Fibroblast of skin of right quadriceps (primary cell): ENCODE data around the gene LPAR1.
"Not testable (repeated sequence)": the region's sequence is repeated elsewhere in the genome, so short reads cannot be mapped to it uniquely, and the experiment has no call there.

Source experiments
- DNase-seq: peaks from one replicate; pipeline ENCODE4 v3.0.0-alpha.2; 2013

Gene LPAR1

GRCh38 chr9:110861370-110862110, 176.7 kb downstream of the LPAR1 start:
- not testable (repeated sequence) for DNase-seq

- no peak for DNase-seq
These were observed 181.5 kb downstream of the LPAR1 start for GRCh38 chr9:110856772-110857171.

GRCh38 chr9:110850401-110851135, 187.7 kb downstream of the LPAR1 start:
- DNase-seq, result no peak

GRCh38 chr9:110847671-110848070, 190.6 kb downstream of the LPAR1 start:
- peak; percentile 65 for DNase-seq

- DNase-seq, result peak; percentile 28
These were observed 192.1 kb downstream of the LPAR1 start for GRCh38 chr9:110846215-110846614.

GRCh38 chr9:110844121-110844520, 194.1 kb downstream of the LPAR1 start:
- DNase-seq, result no peak

- DNase-seq, result peak; percentile 79
These were observed 195.3 kb downstream of the LPAR1 start for GRCh38 chr9:110842986-110843385.

GRCh38 chr9:110842169-110842568, 196.1 kb downstream of the LPAR1 start:
- DNase-seq, result peak; percentile 49

GRCh38 chr9:110837401-110838005, 200.8 kb downstream of the LPAR1 start:
- DNase-seq, result no peak

GRCh38 chr9:110835859-110836271, 202.4 kb downstream of the LPAR1 start:
- peak; percentile 72 for DNase-seq

- peak; percentile 96 for DNase-seq
These were observed 202.9 kb downstream of the LPAR1 start for GRCh38 chr9:110835404-110835803.

GRCh38 chr9:110832926-110833325, 205.3 kb downstream of the LPAR1 start:
- DNase-seq, result peak; percentile 64

GRCh38 chr9:110830495-110830894, 207.8 kb downstream of the LPAR1 start:
- DNase-seq, result no peak

- DNase-seq, result peak; percentile 75
These were observed 210.0 kb downstream of the LPAR1 start for GRCh38 chr9:110828264-110828663.

- not testable (repeated sequence) for DNase-seq
These were observed 211.9 kb downstream of the LPAR1 start for GRCh38 chr9:110826400-110826799.

GRCh38 chr9:110825950-110826349, 212.3 kb downstream of the LPAR1 start:
- no peak for DNase-seq

GRCh38 chr9:110825129-110825528, 213.1 kb downstream of the LPAR1 start:
- not testable (repeated sequence) for DNase-seq
